HG03457 (cell line): Measurements from ENCODE around the gene NOC3L.
"Not testable (repeated sequence)": the region's sequence is repeated elsewhere in the genome, so short reads cannot be mapped to it uniquely, and the experiment has no call there.

Experiments
- ATAC-seq: cut with Tn5 transposase; IDR thresholded peaks from one replicate; pipeline ENCODE4 v1.9.1; 2021; ENCODE audit warnings: moderate number of reproducible peaks; ENCODE audit not compliant: unreplicated experiment

NOC3L gene

GRCh38 chr10:94364482-94364881 is 1.7 kb upstream of the NOC3L start:
- no peak for ATAC-seq

GRCh38 chr10:94363251-94363565 is 469 bp upstream of the NOC3L start:
- ATAC-seq, result peak; percentile 17

GRCh38 chr10:94361171-94361794 is 1.5 kb downstream of the NOC3L start:
- no peak for ATAC-seq

- no peak for ATAC-seq
These were observed 4.3 kb downstream of the NOC3L start for GRCh38 chr10:94358480-94358879.

GRCh38 chr10:94357193-94357592 is 5.5 kb downstream of the NOC3L start:
- ATAC-seq, result no peak

GRCh38 chr10:94355841-94356240 is 6.9 kb downstream of the NOC3L start:
- ATAC-seq, result no peak

- ATAC-seq, result no peak
These were observed 9.4 kb downstream of the NOC3L start for GRCh38 chr10:94353336-94353735.

GRCh38 chr10:94351089-94351488 is 11.7 kb downstream of the NOC3L start:
- no peak for ATAC-seq

GRCh38 chr10:94350500-94350899 is 12.2 kb downstream of the NOC3L start:
- not testable (repeated sequence) for ATAC-seq

- ATAC-seq, result no peak
These were observed 13.4 kb downstream of the NOC3L start for GRCh38 chr10:94349327-94349726.

- ATAC-seq, result peak; percentile 89
These were observed 18.1 kb downstream of the NOC3L start for GRCh38 chr10:94344522-94345122.

- no peak for ATAC-seq
These were observed 19.6 kb downstream of the NOC3L start for GRCh38 chr10:94343151-94343550.

- no peak for ATAC-seq
These were observed 27.9 kb downstream of the NOC3L start for GRCh38 chr10:94334857-94335256.

- no peak for ATAC-seq
These were observed 29.7 kb downstream of the NOC3L start for GRCh38 chr10:94333051-94333450.

- no peak for ATAC-seq
These were observed 34.1 kb downstream of the NOC3L start for GRCh38 chr10:94328613-94329012.

- ATAC-seq, result no peak
These were observed 35.1 kb downstream of the NOC3L start for GRCh38 chr10:94327649-94328048.

- no peak for ATAC-seq
These were observed 38.0 kb downstream of the NOC3L start for GRCh38 chr10:94324609-94325233.

- ATAC-seq, result no peak
These were observed 42.3 kb downstream of the NOC3L start for GRCh38 chr10:94320285-94320914.

- no peak for ATAC-seq
These were observed 46.2 kb downstream of the NOC3L start for GRCh38 chr10:94316560-94316959.

- no peak for ATAC-seq
These were observed 46.7 kb downstream of the NOC3L start for GRCh38 chr10:94315975-94316464.

GRCh38 chr10:94315024-94315451 is 47.7 kb downstream of the NOC3L start:
- no peak for ATAC-seq

- no peak for ATAC-seq
These were observed 52.4 kb downstream of the NOC3L start for GRCh38 chr10:94310369-94310768.
